IPS-20b (cell line): ENCODE data around the gene ENG.

Experiments
- H3K27ac ChIP-seq: one replicate; pipeline ENCODE4 v1.5.1; 2013; ENCODE audit warnings: low read length
- H3K27me3 ChIP-seq: 2 replicates; pipeline ENCODE4 v1.6.1; 2013; ENCODE audit warnings: mild to moderate bottlenecking, low read length, inconsistent platforms; ENCODE audit not compliant: insufficient read depth
- H3K36me3 ChIP-seq: 2 replicates; pipeline ENCODE4 v1.6.1; 2013; ENCODE audit warnings: low read depth, mild to moderate bottlenecking, inconsistent platforms, low read length, moderate library complexity; ENCODE audit not compliant: insufficient read depth
- H3K4me1 ChIP-seq: 2 replicates; pipeline ENCODE4 v1.6.1; 2013; ENCODE audit warnings: mild to moderate bottlenecking, control low read depth, inconsistent platforms, low read length, moderate library complexity; ENCODE audit not compliant: insufficient read depth
- H3K4me3 ChIP-seq: 2 replicates; pipeline ENCODE4 v1.5.1; 2013; ENCODE audit warnings: mild to moderate bottlenecking, low read length, inconsistent platforms
- H3K9ac ChIP-seq: 2 replicates; pipeline ENCODE4 v1.6.1; 2013; ENCODE audit warnings: low read depth, mild to moderate bottlenecking, inconsistent platforms, low read length, moderate library complexity
- H3K9me3 ChIP-seq: 2 replicates; pipeline ENCODE4 v1.6.1; 2013; ENCODE audit warnings: mild to moderate bottlenecking, low read depth, low read length, inconsistent platforms; ENCODE audit not compliant: insufficient read depth

Gene ENG

DNA sequence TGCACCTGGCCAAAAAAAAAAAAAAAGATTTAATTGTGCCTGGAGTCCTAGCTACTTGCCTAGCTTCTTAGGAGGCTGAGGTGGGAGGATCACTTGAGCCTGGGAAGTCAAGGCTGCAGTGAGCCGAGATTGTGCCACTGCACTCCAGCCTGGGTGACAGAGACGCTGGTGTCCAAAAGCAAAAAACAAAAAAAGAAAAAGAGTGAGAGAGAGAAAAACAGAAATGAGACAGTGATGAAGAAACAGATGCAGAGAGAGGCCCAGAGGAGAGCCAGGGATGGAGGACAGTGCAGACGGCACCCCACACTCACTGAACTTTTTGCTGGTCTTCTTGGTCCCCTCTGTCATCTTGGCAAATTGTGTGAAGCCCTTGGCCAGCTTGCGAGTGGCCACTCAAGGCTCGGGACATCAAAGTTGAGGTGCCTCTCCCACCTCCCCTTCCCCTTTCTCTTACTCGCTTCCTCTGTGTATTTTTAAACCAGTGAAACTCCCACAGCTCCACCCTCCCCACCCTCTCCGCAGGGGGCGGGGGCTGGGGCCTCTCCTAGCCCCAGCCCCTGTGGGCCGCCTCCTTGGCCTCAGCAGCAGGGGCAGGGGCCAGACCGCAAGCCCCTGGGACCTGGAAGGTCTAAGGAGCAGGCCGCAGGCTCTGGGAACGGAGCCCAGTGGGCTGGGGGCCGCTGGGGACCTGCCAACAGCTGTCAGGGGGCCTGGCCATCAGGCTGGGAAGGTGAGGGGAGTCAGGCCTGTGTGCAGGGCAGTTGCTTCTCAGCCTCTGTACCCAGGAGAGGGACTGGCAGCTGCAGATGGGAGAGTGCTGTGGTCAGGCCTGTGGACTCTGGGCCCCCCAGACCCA, 76.0 kb downstream of the ENG start, which contains the start of gene SH2D3C:
Gene SH2D3C, minus strand, starts transcription at position 387 of the 856 bp plus-strand sequence. Its CDS starts 39 bp downstream, at position 348.
- no peaks in the 10 kb centered on the region for H3K36me3 ChIP-seq
- H3K27ac ChIP-seq = no peak within 1 kb of the TSS
- H3K9ac ChIP-seq = no peak within 1 kb of the TSS
- H3K4me1 ChIP-seq = peaks cover 7% of the 10 kb centered on the region; the same call in 1 of the 2 replicates
- H3K27me3 ChIP-seq = no peaks in the 10 kb centered on the region
- no peaks in the 10 kb centered on the region for H3K9me3 ChIP-seq
- no peak within 1 kb of the TSS for H3K4me3 ChIP-seq

GRCh38 chr9:127777368-127777980, 77.0 kb downstream of the ENG start:
- Histone ChIP-seq H3K9me3 (no peaks in the 10 kb centered on the region), H3K4me1 (peaks cover 7% of the 10 kb centered on the region; the same call in 1 of the 2 replicates), H3K9ac (no peak overlapping the region), H3K27ac (no peak overlapping the region), H3K36me3 (no peaks in the 10 kb centered on the region), H3K27me3 (no peaks in the 10 kb centered on the region), H3K4me3 (no peak overlapping the region)

DNA sequence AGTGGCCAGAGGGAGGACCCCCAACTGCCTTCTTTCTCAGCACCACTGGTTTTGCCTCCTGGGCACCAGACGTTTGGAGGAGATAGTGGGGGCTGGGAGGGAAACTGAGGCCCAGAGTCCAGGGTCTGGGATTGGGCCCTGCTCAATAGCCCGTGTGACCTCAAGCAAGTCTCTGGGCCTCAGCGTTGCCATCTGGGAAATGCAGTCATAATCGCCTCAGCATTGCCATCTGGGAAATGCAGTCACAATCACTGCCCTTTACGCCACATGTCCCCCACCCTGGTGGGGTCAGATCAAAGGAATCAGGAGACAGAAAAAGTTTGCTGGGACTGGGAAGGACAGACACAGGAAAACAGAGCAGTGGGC, 77.6 kb downstream of the ENG start:
- H3K4me1 ChIP-seq = peaks cover 7% of the 10 kb centered on the region; the same call in 1 of the 2 replicates
- no peaks in the 10 kb centered on the region for H3K36me3 ChIP-seq
- H3K27me3 ChIP-seq = no peaks in the 10 kb centered on the region
- no peaks in the 10 kb centered on the region for H3K9me3 ChIP-seq
- peak overlapping the region; percentile 45; the same call in 1 of the 2 replicates for H3K9ac ChIP-seq
- no peak overlapping the region for H3K27ac ChIP-seq
- no peak overlapping the region for H3K4me3 ChIP-seq

DNA sequence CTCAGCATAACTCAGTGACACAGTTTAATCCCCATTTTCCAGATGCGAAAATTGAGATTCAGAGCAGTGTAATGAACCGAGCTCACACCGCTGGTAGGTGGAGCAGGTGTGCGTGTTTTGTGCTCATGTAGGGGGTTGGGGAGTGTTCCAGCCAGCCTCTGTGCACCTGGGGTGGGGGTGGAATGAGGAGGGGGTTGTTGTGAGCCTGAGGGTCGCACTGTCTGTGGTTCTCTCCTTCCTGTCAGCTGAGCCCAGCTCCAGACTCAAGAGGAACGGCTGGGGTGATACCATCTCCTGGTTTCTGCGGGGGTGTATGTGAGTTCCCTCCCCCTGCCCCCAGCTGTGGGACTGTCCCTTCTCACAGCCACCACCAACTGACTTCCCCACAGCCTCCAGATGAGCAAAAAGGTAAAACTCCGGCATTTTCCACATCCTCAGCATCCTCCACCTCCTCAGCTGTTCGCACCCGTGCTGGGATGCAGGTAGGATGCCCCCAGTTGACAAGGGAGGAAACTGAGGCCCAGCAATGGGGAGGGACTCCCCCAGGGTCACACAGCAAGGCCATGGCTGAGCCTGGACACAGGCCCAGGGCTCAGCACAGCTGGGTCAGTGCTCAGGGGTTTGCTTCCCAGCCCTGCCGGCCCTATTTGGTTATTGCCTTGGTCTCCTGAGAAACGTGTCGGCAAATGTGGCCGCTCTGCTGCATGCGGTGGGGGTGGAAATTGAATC, 78.1 kb downstream of the ENG start:
- H3K36me3 ChIP-seq = no peaks in the 10 kb centered on the region
- H3K4me3 ChIP-seq = no peak overlapping the region
- no peak overlapping the region for H3K27ac ChIP-seq
- no peaks in the 10 kb centered on the region for H3K9me3 ChIP-seq
- H3K27me3 ChIP-seq = no peaks in the 10 kb centered on the region
- peaks cover 7% of the 10 kb centered on the region; the same call in 1 of the 2 replicates for H3K4me1 ChIP-seq
- peak overlapping the region; percentile 45; the same call in 1 of the 2 replicates for H3K9ac ChIP-seq

DNA sequence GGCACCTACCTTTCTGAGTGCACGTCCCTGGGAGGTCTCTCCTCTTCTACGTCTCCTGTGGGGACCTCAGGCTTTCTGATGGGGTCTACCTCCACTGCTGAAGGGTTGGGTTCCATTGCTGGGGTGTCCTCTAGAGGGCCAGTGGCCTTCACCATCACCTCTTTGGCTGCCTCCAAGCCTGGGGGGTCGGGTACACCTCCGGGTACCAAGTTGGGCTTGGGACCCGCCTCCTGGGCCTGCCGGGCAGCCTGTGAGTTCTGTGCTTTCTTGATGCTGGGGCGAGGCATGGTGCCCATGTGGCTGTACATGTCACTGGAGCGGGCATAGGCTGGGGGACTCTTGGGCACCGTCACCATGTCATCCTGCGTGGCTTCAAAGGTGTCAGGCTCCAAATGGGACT, 80.5 kb downstream of the ENG start:
- Histone ChIP-seq H3K27me3 (no peaks in the 10 kb centered on the region), H3K4me1 (peaks cover 15% of the 10 kb centered on the region; the same call in 1 of the 2 replicates), H3K4me3 (no peak overlapping the region), H3K27ac (no peak overlapping the region), H3K9me3 (no peaks in the 10 kb centered on the region), H3K36me3 (no peaks in the 10 kb centered on the region), H3K9ac (no peak overlapping the region)

- no peaks in the 10 kb centered on the region for H3K9me3 ChIP-seq
Measured at GRCh38 chr9:127773272-127773671, 81.2 kb downstream of the ENG start.

GRCh38 chr9:127772603-127773002, 81.9 kb downstream of the ENG start:
- peaks cover 21% of the 10 kb centered on the region; the same call in 1 of the 2 replicates for H3K4me1 ChIP-seq
- H3K4me3 ChIP-seq = no peak overlapping the region
- no peak overlapping the region for H3K9ac ChIP-seq
- H3K9me3 ChIP-seq = no peaks in the 10 kb centered on the region
- no peak overlapping the region for H3K27ac ChIP-seq
- no peaks in the 10 kb centered on the region for H3K36me3 ChIP-seq
- H3K27me3 ChIP-seq = no peaks in the 10 kb centered on the region

More at GRCh38 chr9:127773272-127773671, 81.2 kb downstream of the ENG start:
- H3K27ac ChIP-seq = no peak overlapping the region
- no peaks in the 10 kb centered on the region for H3K36me3 ChIP-seq
- no peak overlapping the region for H3K4me3 ChIP-seq
- H3K9ac ChIP-seq = no peak overlapping the region
- H3K4me1 ChIP-seq = peaks cover 17% of the 10 kb centered on the region; the same call in 1 of the 2 replicates
- no peaks in the 10 kb centered on the region for H3K27me3 ChIP-seq

DNA sequence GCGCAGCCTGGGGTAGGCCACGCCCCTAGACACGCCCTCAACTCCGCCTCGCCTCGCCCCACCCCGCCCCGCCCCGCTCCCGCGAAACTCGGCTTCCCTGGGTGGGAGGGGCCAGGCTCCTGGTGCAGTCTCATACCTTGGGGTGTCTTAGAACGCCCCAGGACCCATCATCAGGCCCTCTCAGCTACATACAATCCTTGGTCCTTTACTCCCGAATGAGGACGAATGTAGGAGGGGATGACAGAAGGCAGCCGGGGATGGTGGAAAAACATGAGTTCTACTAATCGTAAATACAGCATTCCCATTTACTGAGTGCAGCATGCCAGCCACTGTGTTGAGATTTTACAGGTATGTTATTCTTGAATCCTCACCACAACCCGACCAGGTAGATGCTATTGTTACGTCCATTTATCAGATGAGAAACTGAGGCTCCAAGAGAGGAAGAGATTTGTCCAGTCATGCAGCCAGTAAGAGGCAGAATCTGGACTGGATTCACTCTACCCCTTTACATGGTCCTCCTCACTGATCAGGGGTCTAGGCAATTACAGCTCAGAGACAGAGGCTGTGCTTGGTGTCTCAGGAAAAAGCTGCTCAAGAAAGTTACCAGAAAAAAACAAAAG, 82.8 kb downstream of the ENG start:
- H3K36me3 ChIP-seq = no peaks in the 10 kb centered on the region
- peak overlapping the region; percentile 55 for H3K4me3 ChIP-seq
- H3K9ac ChIP-seq = peak overlapping the region; percentile 60; the same call in 1 of the 2 replicates
- no peak overlapping the region for H3K27ac ChIP-seq
- no peaks in the 10 kb centered on the region for H3K9me3 ChIP-seq
- no peaks in the 10 kb centered on the region for H3K27me3 ChIP-seq
- H3K4me1 ChIP-seq = peaks cover 21% of the 10 kb centered on the region; the same call in 1 of the 2 replicates

DNA sequence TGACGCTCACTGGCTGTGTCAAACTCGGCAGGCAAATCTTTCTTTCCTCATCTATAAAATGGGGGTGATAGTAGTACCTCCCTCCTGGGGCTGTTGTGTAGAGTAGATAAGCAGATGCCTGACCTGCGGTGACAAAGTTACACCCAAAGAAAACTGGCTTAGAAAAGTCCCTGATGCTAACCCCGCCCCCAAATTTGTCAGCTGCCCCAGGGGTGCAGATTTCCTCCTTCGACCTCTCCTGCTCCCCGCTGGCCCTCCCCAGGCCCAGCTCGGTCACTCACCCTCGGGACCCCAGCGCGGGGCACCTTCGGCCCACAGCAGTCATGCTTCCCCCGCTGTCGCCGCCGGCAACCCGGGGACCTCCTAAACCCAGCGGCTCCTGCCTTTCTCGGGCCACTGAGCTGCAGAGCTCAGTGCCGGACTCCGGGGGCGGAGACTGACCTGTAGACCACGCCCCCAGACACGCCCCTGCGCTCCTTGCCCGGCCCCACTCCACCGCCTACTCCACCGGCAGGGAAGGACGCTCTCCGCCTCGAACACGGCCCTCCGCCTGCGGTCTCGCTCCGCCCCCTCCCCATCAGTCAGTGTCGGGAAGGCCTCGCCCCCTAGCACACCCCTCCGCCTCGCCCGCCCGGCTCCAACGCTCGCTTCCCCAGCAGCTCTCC, 83.4 kb downstream of the ENG start:
- H3K36me3 ChIP-seq = no peaks in the 10 kb centered on the region
- H3K4me1 ChIP-seq = peaks cover 15% of the 10 kb centered on the region; the same call in 1 of the 2 replicates
- no peaks in the 10 kb centered on the region for H3K27me3 ChIP-seq
- no peaks in the 10 kb centered on the region for H3K9me3 ChIP-seq
- no peak overlapping the region for H3K27ac ChIP-seq
- peak overlapping the region; percentile 34; the same call in 1 of the 2 replicates for H3K9ac ChIP-seq
- peak overlapping the region; percentile 73 for H3K4me3 ChIP-seq

- Histone ChIP-seq H3K9me3 (no peaks in the 10 kb centered on the region), H3K4me3 (peak overlapping the region; percentile 73), H3K27ac (no peak overlapping the region), H3K4me1 (peaks cover 14% of the 10 kb centered on the region; the same call in 1 of the 2 replicates), H3K36me3 (no peaks in the 10 kb centered on the region), H3K27me3 (no peaks in the 10 kb centered on the region), H3K9ac (peak overlapping the region; percentile 34; the same call in 1 of the 2 replicates)
Measured at GRCh38 chr9:127770583-127770904, 83.9 kb downstream of the ENG start.
